GM19468 (cell line): ENCODE measurements around the gene MYLK.
"Not testable (repeated sequence)": the region's sequence is repeated elsewhere in the genome, so short reads cannot be mapped to it uniquely, and the experiment has no call there.

Experiments
- ATAC-seq: cut with Tn5 transposase; IDR thresholded peaks from one replicate; pipeline ENCODE4 v1.9.1; 2021; ENCODE audit warnings: mild to moderate bottlenecking, moderate library complexity, moderate number of reproducible peaks; ENCODE audit not compliant: unreplicated experiment; ENCODE audit errors: extremely low read depth

MYLK gene

DNA sequence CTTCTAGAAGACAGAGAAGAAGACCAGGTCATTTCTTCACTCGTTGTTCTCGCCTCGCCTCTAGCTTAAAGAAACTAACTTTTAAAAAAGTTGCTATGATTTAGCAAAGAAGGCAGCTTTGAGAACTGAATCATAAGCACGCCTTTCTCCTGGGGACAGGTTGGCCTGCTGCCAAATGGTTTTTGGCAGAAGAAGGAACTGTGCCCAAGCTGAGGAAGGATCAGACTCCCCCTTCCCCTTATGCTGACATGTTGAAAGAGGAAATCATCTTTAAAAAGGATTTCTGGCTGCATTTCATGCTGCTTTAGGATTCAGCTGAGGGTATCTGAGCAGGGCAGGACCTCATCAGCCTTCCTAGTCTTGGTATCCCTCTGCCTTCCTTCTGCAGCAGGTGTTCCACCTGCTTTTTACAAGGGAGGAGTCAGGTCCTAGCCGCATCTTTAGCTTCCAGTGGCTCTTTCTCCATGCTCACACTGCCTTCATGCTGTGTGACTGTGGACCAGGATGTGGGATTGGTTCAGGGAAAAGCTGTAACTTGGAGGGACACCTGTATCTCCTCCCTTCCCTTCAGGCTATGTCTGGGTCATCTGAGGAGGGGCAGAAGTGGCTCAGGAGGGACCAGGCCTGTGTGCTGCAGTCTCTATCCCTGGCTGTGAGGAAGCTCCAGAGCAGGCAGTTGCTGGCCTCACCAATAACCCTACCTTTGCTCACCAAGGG lies 265.2 kb downstream of the MYLK start:
- no peak for ATAC-seq

DNA sequence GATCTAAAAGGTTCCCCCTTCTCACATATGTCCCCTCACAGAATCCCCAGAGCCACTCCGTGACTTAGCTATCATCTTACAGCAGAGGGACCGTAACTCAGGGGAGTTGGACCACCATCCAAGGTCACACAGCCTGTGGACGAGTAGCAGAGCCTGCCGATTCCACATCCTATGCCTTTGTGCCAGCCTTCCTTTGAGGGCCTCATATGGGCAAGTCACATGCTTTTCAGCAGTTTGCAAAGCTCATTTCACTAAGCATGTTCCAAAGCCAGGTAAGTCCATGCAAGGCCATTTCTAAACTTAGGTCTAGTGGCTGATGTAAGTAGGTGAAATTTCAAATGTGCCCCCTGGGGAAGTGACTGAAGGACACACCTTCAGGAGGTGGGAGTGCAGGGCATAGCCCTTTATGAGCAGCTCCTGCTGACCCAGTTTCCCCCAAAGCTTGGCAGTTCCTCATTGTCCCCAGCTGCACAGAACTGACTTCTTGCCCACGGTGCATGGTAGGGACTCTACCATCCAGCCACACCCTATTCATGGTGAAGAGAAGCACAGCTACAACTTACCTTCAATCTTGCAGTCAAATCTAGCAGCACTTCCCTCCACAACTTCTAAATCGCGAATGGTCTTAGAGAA lies 265.9 kb downstream of the MYLK start:
- ATAC-seq = no peak

GRCh38 chr3:123616593-123616992 lies 267.5 kb downstream of the MYLK start:
- ATAC-seq = no peak

DNA sequence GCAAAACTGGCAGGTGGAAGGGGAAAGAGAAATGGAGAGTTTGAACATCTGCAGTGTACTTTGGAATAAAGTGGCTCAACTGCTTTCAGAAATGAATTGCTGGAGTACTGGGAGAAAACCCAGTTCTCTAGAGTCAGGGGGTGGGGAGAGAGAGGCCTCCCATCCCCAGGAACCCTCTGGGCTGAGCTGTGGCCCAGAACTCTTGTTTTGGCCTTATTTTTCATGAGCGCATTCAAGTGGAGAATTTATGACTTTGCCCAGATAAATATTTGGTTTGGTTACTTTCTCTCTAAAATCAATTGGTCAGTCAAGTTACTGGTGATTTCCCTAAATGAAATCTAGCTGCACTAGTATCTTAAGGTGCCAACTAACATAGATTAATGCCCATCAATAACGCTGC lies 270.6 kb downstream of the MYLK start:
- no peak for ATAC-seq

GRCh38 chr3:123611674-123612073 lies 272.5 kb downstream of the MYLK start:
- ATAC-seq = not testable (repeated sequence)

DNA sequence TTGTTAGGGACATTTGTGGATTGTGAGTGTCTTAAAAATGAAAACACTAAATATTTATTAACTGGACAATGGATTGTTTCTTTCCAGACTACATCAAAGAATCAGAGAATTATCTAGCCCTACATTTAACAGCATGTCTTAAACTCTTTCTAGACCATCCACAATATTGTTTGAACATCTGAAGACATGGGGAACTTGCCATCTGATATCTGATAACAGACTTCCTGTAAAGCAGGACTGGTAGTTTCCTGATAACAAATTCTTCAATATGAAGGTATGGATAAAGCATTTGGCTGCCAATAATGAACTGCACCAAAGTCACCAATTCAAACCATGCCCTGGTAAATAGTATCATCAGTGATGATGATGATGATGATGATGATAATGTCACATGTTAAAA lies 273.1 kb downstream of the MYLK start:
- no peak for ATAC-seq

DNA sequence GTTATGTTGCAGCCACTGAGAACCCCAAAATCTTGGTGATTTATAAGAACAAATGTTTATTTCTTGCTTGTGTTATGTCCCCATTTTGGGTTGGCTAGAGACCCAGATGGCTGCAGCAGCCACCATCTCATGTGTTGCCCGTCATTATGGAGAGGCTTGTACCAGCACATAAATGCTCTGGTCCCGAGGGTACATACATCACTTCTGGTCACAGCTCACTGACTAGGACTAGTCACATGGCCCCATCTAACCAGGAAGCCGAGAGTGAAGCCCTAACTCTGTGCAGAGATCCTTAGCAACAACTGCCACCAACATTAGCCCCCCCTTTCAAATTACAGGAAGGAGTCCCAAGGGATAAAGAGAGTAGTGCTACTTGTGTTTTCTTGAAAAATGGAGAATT lies 273.8 kb downstream of the MYLK start:
- peak; percentile 76 for ATAC-seq

DNA sequence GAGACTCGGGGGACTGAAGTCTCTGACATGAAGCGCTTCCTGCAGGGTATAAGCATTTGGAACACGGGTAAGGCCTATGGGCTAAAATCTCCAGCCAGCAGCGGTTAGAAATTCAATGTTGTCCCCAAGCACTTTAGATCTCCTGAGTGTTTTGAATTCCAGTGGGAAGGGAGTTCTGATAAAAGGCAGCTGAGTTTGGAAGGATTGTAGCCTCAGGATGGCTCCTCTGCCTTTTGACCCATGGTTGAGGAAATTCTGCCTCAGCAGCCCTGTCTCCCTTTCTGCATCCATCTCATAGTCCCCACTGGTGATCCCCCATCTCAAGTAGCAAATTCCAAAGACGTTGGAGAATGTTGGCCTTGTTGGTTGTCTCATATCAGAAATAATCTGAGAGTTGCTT lies 275.1 kb downstream of the MYLK start:
- ATAC-seq = no peak

GRCh38 chr3:123608263-123608937 lies 275.7 kb downstream of the MYLK start:
- no peak for ATAC-seq

- ATAC-seq = no peak
Measured at GRCh38 chr3:123606527-123606926, 277.6 kb downstream of the MYLK start.

DNA sequence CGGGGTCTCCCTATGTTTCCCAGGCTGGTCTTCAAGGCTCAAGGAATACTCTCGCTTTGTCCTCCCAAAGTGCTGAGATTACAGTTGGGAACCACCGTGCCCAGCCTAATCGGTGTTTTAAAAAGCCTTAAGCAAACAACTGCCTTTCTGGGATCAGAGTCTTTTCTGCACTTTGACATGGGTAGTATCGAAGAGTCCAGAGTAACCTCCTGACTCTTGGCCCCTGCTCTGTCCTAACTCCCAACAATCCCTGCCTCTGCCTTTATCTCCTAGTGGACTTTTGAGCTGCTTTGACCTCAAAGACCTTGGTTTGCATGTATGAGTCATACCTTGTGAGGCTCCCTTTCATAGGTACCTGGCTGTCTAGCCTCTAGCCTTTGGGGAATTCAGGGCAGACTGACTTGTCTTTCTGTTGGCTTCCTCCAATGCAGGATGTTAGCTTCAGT lies 278.3 kb downstream of the MYLK start:
- no peak for ATAC-seq

GRCh38 chr3:123603153-123603552 lies 281.0 kb downstream of the MYLK start:
- not testable (repeated sequence) for ATAC-seq

DNA sequence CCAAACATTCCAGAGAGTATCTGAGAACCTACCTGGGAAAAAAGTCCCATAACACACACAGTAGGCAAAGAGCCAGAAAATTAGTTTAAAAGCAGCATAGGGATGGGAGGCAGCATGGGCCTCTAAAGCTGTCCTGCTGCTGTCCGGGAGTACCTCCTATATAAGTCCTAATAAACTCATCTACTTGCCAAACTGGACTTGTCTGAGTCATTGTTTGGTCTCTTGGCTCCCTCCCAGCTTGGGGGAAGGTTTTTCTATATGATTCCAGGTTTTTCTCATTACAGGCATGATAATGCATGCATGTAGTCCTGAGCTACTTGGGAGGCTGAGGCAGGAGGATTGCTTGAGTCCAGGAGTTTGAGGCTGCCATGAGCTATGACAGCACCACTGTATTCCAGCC lies 281.8 kb downstream of the MYLK start:
- no peak for ATAC-seq

DNA sequence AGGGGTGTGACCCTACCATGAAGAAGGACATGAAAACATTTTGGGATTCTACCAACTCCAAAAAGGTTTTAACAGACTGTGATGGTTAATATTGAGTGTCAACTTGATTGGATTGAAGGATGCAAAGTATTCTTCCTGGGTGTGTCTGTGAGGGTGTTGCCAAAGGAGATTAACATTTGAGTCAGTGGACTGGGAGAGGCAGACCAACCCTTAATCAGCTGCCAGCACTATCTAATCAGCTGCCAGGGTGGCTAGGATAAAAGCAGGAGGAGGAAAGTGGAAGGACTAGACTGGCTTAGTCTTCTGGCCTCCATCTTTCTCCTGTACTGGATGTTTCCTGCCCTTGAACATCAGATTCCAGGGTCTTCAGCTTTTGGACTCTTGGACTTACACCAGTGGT lies 283.3 kb downstream of the MYLK start:
- not testable (repeated sequence) for ATAC-seq

DNA sequence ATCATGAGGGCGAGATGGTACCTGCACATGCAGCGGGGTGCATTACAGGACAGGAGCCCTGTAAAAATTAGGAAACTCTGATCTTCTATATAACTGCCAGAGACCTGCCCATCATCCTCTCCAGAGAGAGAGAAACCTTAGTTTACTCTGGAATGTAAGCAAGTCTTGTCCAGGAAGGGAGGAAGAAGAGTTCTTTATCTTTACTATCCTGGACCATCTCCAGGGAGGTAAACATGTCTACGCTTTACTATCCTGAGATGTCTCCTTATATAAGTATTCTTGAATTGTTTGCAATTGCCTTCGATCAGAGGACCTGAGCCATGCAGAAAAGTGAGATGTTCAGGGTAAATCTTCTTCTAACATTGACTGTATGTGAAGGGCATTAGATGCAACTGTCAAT lies 286.6 kb downstream of the MYLK start:
- no peak for ATAC-seq

DNA sequence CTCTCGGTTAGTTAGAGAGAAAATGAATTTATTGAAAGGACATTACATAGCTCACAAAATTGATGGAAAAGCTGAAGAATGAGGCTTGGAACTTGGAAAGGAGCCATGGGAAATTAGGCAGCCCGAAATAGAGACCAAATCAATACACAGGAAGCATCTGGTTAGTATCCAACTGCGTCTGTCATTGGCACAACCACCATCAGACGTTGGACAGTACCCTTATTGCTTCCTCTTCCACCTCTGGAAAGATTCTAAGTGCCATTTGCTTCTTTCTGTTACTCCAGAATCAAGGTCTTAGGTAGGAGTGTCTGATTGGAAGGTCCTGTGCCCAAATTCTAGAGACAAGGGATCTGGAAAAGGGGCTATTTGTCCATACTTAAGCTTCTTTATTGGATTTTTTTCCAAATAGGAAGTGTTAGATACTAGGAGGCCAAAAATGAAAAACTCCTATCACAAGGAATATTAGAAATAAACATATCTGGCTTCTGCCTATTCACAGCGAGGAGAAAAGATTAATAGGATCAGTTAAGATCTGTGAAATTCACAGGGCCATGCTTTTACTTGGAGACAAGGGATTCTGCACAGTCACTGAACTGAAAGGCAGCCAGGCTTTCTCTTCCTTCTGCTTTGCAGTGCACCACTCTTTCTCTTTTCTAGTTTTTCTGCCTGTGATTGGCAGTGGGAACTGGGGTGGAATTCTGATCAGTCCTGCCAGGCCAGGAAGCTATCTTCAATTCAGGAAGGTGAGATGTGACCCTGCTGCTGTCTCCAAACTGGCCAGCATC lies 288.5 kb downstream of the MYLK start:
- ATAC-seq = no peak

GRCh38 chr3:123593381-123593780 lies 290.8 kb downstream of the MYLK start:
- no peak for ATAC-seq

GRCh38 chr3:123590685-123591450 lies 293.3 kb downstream of the MYLK start:
- no peak for ATAC-seq

DNA sequence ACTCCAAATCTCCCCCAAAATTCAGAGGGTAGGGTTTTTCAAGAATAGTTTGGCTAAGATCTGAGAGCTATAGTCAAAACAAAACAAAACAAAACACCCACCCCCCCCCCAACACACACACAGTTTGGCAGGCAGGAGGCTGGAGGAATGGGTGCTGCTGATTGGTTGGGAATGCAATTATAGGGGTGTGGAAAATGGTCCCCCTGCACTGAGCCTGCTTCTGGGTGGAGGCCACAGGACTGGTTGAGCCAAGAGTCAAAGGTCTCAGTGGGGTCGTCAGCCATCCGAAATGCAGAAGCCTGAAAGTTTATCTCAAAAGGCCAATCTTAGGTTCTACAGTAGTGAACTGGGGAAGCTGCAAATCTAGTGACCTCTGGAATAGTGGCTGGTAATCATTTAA lies 296.7 kb downstream of the MYLK start:
- no peak for ATAC-seq

GRCh38 chr3:123586968-123587367 lies 297.2 kb downstream of the MYLK start:
- ATAC-seq = no peak
